Neuronal stem cell (in vitro differentiated cells): ENCODE results near the gene FERMT2.

Experiments used
- DNase-seq: peaks from one replicate; pipeline ENCODE4 v3.0.0-alpha.2; 2013; ENCODE audit warnings: low spot score
- H2AFZ ChIP-seq: one replicate; pipeline ENCODE4 v1.6.1; 2013; ENCODE audit warnings: mild to moderate bottlenecking, low read length, inconsistent platforms
- H2AK5ac ChIP-seq: 2 replicates; pipeline ENCODE4 v1.6.1; 2013; ENCODE audit warnings: low read depth, mild to moderate bottlenecking, inconsistent platforms, low read length, moderate library complexity, mixed read lengths
- H2BK120ac ChIP-seq: 2 replicates; pipeline ENCODE4 v1.6.1; 2013; ENCODE audit warnings: low read depth, mild to moderate bottlenecking, inconsistent platforms, low read length, moderate library complexity, mixed read lengths
- H2BK12ac ChIP-seq: one replicate; pipeline ENCODE4 v1.6.1; 2013; ENCODE audit warnings: low read length, inconsistent platforms
- H2BK15ac ChIP-seq: 2 replicates; pipeline ENCODE4 v1.6.1; 2013; ENCODE audit warnings: mild to moderate bottlenecking, low read length, inconsistent platforms, mixed read lengths
- H2BK5ac ChIP-seq: one replicate; pipeline ENCODE4 v1.6.1; 2013; ENCODE audit warnings: inconsistent platforms, mild to moderate bottlenecking, low read length, moderate library complexity
- H3K14ac ChIP-seq: one replicate; pipeline ENCODE4 v1.6.1; 2013; ENCODE audit warnings: low read length, inconsistent platforms
- H3K18ac ChIP-seq: 2 replicates; pipeline ENCODE4 v1.6.1; 2013; ENCODE audit warnings: low read length, inconsistent platforms
- H3K23ac ChIP-seq: 2 replicates; pipeline ENCODE4 v1.6.1; 2013; ENCODE audit warnings: low read depth, mild to moderate bottlenecking, mixed read lengths, low read length, inconsistent platforms; ENCODE audit not compliant: poor library complexity
- H3K27ac ChIP-seq: replicated peaks from 3 replicates; pipeline ENCODE4 v1.5.1; 2013; ENCODE audit warnings: low read length, inconsistent platforms
- H3K27me3 ChIP-seq, 3 experiments: 2 replicates each; pipeline ENCODE4 v1.6.1; 2013; ENCODE audit warnings: low read length in 3 of 3, mild to moderate bottlenecking in 2 of 3, inconsistent platforms in 1 of 3, low read depth in 1 of 3, mixed read lengths in 1 of 3, moderate library complexity in 1 of 3; ENCODE audit not compliant: control insufficient read depth in 3 of 3, insufficient read depth in 3 of 3
- H3K36me3 ChIP-seq, 2 donors: replicated peaks in 1 of 2; 2 replicates each; pipeline ENCODE4 v1.6.1; 2013; ENCODE audit warnings: low read length in 2 of 2; ENCODE audit not compliant: control insufficient read depth in 2 of 2, insufficient read depth in 2 of 2
- H3K4ac ChIP-seq: 2 replicates; pipeline ENCODE4 v1.6.1; 2013; ENCODE audit warnings: inconsistent platforms, mild to moderate bottlenecking, low read length, moderate library complexity
- H3K4me1 ChIP-seq, 2 donors: 1 replicate in 1 of 2; 2 replicates in 1 of 2; pipeline ENCODE4 v1.6.1; 2013; ENCODE audit warnings: low read length in 2 of 2, low read depth in 1 of 2; ENCODE audit not compliant: control insufficient read depth in 2 of 2, insufficient read depth in 1 of 2
- H3K4me2 ChIP-seq: one replicate; pipeline ENCODE4 v1.6.1; 2013; ENCODE audit warnings: mild to moderate bottlenecking, low read length, inconsistent platforms; ENCODE audit not compliant: insufficient read depth, poor library complexity, severe bottlenecking
- H3K4me3 ChIP-seq, 2 donors: 2 replicates each; pipeline ENCODE4 v1.5.1; 2013; ENCODE audit warnings: low read length in 2 of 2, mild to moderate bottlenecking in 2 of 2, inconsistent platforms in 1 of 2, moderate library complexity in 1 of 2
- H3K79me1 ChIP-seq: one replicate; pipeline ENCODE4 v1.6.1; 2013; ENCODE audit warnings: low read depth, mild to moderate bottlenecking, inconsistent platforms, low read length, moderate library complexity
- H3K9ac ChIP-seq: one replicate; pipeline ENCODE4 v1.6.1; 2013; ENCODE audit warnings: mild to moderate bottlenecking, low read depth, low read length, inconsistent platforms; ENCODE audit not compliant: poor library complexity
- H3K9me3 ChIP-seq, 2 donors: replicated peaks in 1 of 2; 2 replicates each; pipeline versions ENCODE3 to v1.6.1; 2013; ENCODE audit warnings: low read length in 2 of 2, mild to moderate bottlenecking in 2 of 2, inconsistent platforms in 1 of 2, low read depth in 1 of 2, mixed read lengths in 1 of 2, moderate library complexity in 1 of 2; ENCODE audit not compliant: control insufficient read depth in 2 of 2, insufficient read depth in 1 of 2
- H4K8ac ChIP-seq: one replicate; pipeline ENCODE4 v1.6.1; 2013; ENCODE audit warnings: low read depth, mild to moderate bottlenecking, inconsistent platforms, low read length, moderate library complexity
- H4K91ac ChIP-seq: one replicate; pipeline ENCODE4 v1.6.1; 2013; ENCODE audit warnings: low read length, low read depth, mild to moderate bottlenecking, inconsistent platforms; ENCODE audit not compliant: poor library complexity
- WGBS, 2 donors: extraction: QIAGEN DNeasy Blood & Tissue Kit; methylation state at CpG; one replicate each; pipeline ENCODE4 v1.1.7; 2013; ENCODE audit warnings: missing lambda C conversion rate in 2 of 2, mixed read lengths in 1 of 2; ENCODE audit not compliant: insufficient read length in 2 of 2, insufficient replicate concordance in 1 of 2; ENCODE audit errors: extremely low coverage in 2 of 2; 5-methylcytosine and 5-hydroxymethylcytosine counted together

The FERMT2 gene

GRCh38 chr14:52862632-52863333 lies 88.1 kb downstream of the FERMT2 start:
- Histone ChIP-seq H3K4me3 (no peak overlapping the region), H3K4ac (no peak overlapping the region), H3K27ac (no peak overlapping the region), H3K4me2 (no peak overlapping the region), H3K27me3 (peaks cover 0 to 2% (median 0%) of the 10 kb centered on the region in 3 experiments), H3K14ac (no peak overlapping the region), H2BK120ac (no peak overlapping the region), H3K9ac (no peak overlapping the region), H2BK15ac (no peak overlapping the region), H2BK12ac (no peak overlapping the region), H3K23ac (no peak overlapping the region), H4K8ac (no peak overlapping the region), H3K4me1 (no peaks in the 10 kb centered on the region), H4K91ac (no peak overlapping the region), H3K36me3 (peaks cover 25 to 97% of the 10 kb centered on the region in 2 donors), H2BK5ac (no peak overlapping the region), H3K9me3 (peaks cover 0 to 2% of the 10 kb centered on the region in 2 donors), H2AFZ (no peak overlapping the region), H3K18ac (no peak overlapping the region), H2AK5ac (no peak overlapping the region), H3K79me1 (no peaks in the 10 kb centered on the region)
- no CpG with 5 or more reads among the region's 4 CpGs for WGBS, 2 donors
- DNase-seq: no peak

GRCh38 chr14:52861403-52861802 lies 89.4 kb downstream of the FERMT2 start:
- Histone ChIP-seq H2AK5ac (no peak overlapping the region), H3K27me3 (no peaks in the 10 kb centered on the region), H2BK15ac (no peak overlapping the region), H3K27ac (no peak overlapping the region), H2AFZ (no peak overlapping the region), H4K91ac (no peak overlapping the region), H3K14ac (no peak overlapping the region), H3K23ac (no peak overlapping the region), H3K4me1 (no peaks in the 10 kb centered on the region), H3K4me2 (no peak overlapping the region), H2BK120ac (no peak overlapping the region), H3K18ac (no peak overlapping the region), H3K4me3 (no peak overlapping the region), H3K36me3 (peaks cover 20 to 97% of the 10 kb centered on the region in 2 donors), H3K4ac (no peak overlapping the region), H3K9me3 (no peaks in the 10 kb centered on the region), H3K79me1 (no peaks in the 10 kb centered on the region), H4K8ac (no peak overlapping the region), H2BK12ac (no peak overlapping the region), H3K9ac (no peak overlapping the region), H2BK5ac (no peak overlapping the region)
- DNase-seq: no peak
- no CpG with 5 or more reads among the region's 2 CpGs for WGBS, 2 donors

- Histone ChIP-seq H3K27ac (no peak overlapping the region), H3K9me3 (no peaks in the 10 kb centered on the region), H2BK5ac (no peak overlapping the region), H4K91ac (no peak overlapping the region), H3K36me3 (peaks cover 19 to 97% of the 10 kb centered on the region in 2 donors), H3K14ac (no peak overlapping the region), H3K4me3 (no peak overlapping the region), H3K9ac (no peak overlapping the region), H3K18ac (no peak overlapping the region), H2AK5ac (no peak overlapping the region), H2BK15ac (no peak overlapping the region), H3K4me2 (no peak overlapping the region), H3K4ac (no peak overlapping the region), H2BK12ac (no peak overlapping the region), H2BK120ac (no peak overlapping the region), H2AFZ (no peak overlapping the region), H4K8ac (no peak overlapping the region), H3K4me1 (no peaks in the 10 kb centered on the region), H3K23ac (no peak overlapping the region), H3K79me1 (no peaks in the 10 kb centered on the region), H3K27me3 (no peaks in the 10 kb centered on the region)
- DNase-seq: no peak
- no CpG with 5 or more reads among the region's 3 CpGs for WGBS, 2 donors
These were observed 89.9 kb downstream of the FERMT2 start for GRCh38 chr14:52860910-52861309.

GRCh38 chr14:52860209-52860608 lies 90.6 kb downstream of the FERMT2 start:
- Histone ChIP-seq H3K27me3 (no peaks in the 10 kb centered on the region), H3K9ac (no peak overlapping the region), H3K36me3 (peaks cover 19 to 92% of the 10 kb centered on the region in 2 donors), H3K79me1 (no peaks in the 10 kb centered on the region), H3K18ac (no peak overlapping the region), H2AFZ (no peak overlapping the region), H3K4me1 (no peaks in the 10 kb centered on the region), H3K23ac (no peak overlapping the region), H3K4ac (no peak overlapping the region), H3K27ac (no peak overlapping the region), H2BK120ac (no peak overlapping the region), H2AK5ac (no peak overlapping the region), H3K4me2 (no peak overlapping the region), H2BK12ac (no peak overlapping the region), H3K9me3 (no peaks in the 10 kb centered on the region), H4K8ac (no peak overlapping the region), H3K14ac (no peak overlapping the region), H2BK15ac (no peak overlapping the region), H2BK5ac (no peak overlapping the region), H4K91ac (no peak overlapping the region), H3K4me3 (no peak overlapping the region)
- no CpG with 5 or more reads among the region's 3 CpGs for WGBS, 2 donors
- DNase-seq: no peak
